ENCODE measurements around the gene KRT6A.
"Not testable (repeated sequence)": the region's sequence is repeated elsewhere in the genome, so short reads cannot be mapped to it uniquely, and the experiment has no call there.

Gene KRT6A

DNA sequence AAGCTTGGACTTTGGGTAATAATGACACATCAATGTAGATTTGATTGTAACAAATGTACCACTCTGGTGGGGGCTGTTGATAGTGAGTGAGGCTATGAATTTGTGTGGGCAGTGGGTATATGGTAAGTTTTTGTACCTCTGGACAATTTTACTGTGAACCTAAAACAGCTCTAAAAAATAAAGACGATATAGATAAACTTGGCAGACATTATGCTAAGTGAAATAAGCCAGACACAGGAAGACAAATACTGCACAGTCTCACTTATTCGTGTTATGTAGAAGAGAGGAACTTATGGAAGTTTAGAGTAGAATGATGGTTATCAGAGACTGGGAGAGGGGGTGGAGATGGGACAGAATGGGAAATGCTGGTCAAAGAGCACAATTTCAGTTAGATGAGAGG, 28.2 kb downstream of the KRT6A start:
- DNase-seq (ENCODE audit: low read depth): no peak

DNA sequence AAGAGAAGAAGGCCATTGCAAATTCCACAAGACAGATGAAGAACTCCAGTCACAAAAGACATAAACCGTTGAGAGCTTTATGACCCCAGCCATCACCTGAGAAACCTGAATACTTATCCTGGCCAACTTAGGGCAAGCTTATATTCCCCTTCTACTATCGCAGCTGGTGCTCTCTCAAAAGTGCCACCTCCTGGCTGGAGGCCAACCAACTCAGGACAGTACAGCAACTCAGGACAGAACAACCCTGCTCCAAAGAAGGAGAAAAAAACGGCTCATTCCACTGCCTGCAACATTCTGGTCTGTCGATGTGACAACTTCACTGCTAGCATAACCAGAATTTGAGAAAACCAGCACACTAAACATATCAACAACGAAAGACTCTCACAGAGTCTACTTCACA, 31.4 kb downstream of the KRT6A start:
- DNase-seq (ENCODE audit: low read depth): no peak

DNA sequence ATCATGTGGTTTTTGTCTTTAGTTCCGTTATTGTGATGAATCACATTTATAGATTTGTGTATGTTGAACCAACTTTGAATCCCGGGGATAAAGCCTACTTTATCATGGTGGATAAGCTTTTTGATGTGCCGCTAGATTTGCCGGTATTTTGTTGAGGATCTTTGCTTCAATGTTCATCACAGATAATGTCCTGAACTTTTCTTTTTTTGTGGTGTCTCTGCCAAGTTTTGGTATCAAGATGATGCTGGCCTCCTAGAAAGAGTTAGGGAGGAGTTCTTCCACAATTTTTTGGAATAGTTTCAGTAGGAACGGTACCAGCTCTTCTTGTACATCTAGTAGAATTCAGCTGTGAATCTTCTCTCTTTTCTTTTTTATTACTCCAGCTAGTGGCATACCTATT, 34.2 kb downstream of the KRT6A start:
- no peak for DNase-seq (ENCODE audit: low read depth)

DNA sequence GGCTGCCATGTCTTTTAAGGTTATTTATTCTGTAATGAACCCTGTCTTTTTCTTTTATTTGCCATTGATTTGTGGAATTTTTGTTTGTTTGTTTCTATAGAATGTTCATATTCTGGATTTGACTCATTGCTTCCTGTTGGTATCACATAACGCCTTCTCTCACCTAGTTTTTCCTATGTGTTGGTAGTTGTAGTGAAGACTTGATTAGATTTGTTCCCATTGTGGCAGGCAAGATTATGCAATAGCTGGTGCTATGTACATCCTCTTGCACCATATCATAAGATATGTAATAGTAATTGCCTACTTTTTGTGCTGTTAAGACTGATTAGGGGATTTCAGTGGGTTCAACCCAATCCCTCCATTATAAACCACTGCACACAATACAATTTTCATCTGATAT, 37.2 kb downstream of the KRT6A start:
- no peak for DNase-seq (ENCODE audit: low read depth)

DNA sequence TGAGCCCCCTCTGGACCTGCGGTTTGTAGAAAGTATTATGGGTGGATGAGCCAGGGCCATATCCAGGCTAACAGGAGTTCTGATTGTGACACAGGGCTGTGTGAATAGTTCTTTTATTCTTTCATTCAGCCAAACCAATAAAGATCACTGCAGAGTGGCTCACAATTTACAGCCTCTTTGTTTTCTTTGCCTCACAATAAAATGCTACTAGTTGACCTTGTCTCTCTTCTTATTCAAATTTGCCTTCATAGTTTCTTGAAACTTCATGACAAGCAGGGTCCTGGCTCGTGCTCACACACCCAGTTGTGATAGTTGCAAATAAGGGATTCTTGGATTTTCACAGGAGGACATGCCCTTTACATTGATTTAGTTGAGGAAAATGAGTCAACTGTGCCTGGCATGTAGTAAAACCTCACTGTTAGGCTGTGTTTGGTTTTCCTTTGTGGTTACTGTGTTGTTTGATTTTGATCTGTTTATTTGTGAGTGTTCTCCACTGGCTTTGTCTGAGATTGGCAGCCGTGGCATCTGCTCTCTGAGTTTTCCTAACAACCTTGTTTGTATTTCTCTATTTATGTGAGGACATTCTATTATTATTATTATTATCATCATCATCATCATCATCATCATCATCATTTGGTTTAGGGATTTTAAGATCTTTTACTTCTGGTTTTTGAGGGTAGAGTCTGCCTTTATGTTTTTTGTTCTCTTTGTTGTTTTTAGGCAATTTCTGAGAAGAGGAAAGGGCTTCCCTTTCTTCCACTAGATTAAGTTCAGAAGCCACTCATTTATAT, 38.5 kb downstream of the KRT6A start:
- DNase-seq (ENCODE audit: low read depth): no peak

DNA sequence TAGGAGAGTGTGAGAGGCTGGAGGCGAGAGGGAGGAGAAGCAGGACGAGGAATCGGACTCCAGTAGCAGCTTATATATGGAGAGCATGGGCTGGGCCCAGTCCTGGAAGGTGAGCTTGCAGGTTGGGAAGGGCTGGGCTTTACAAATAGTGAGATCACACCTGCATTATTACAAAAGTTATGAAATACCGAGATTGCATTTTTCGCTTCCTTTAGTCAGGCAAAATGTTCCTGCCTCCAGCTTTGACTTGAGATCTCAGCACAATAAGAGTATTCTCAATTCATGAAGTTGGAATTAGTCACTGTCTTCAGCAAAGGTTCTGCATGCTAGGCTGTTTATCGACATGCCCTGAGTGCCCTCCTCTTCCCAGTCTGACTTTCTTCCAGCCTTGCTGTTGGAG, 41.0 kb downstream of the KRT6A start, which contains the start of gene KRT6B:
TSS of gene KRT6B (minus strand) at position 46 of the 400 bp plus-strand sequence. CDS start 68 bp downstream, outside the sequence.
- no peak for DNase-seq (ENCODE audit: low read depth)

DNA sequence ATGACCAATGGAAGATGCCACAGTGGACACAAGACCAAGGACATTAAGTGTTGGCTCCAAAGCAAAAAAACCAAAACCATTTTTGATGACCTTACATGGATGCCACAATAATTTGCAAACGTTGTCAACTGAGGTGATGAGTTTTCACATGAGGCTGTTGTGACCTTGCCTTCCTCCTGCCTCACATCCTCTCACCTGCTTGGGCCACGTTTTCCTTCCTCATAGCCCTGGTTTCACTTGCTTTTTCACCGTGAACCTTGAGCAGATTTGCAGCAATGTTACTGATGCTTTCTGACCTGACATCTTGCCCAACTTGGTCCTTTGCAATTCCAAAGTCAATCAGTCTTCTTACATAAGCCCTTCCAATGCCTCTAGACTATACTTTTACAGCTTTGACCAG, 44.8 kb downstream of the KRT6A start:
- DNase-seq (ENCODE audit: low read depth): no peak

DNA sequence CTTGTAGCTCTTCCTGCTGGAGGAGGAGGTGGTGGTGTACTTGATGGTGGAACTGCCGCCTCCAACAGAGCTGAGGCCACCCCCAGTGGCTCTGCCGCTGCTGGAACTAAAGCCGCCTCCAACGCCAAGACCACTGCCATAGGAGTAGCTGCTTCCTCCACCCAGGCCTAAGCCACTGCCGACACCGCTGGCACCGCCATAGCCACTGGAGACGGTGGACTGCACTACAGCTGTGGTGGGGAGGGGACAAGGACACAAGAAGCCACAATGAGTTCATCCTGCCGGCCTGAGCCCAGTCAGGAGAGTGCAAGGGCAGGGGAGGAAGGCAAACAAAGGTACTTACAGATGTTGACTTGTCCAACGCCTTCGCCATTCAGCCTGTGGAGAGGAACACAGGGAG, 45.9 kb downstream of the KRT6A start:
- not testable (repeated sequence) for DNase-seq (ENCODE audit: low read depth)

DNA sequence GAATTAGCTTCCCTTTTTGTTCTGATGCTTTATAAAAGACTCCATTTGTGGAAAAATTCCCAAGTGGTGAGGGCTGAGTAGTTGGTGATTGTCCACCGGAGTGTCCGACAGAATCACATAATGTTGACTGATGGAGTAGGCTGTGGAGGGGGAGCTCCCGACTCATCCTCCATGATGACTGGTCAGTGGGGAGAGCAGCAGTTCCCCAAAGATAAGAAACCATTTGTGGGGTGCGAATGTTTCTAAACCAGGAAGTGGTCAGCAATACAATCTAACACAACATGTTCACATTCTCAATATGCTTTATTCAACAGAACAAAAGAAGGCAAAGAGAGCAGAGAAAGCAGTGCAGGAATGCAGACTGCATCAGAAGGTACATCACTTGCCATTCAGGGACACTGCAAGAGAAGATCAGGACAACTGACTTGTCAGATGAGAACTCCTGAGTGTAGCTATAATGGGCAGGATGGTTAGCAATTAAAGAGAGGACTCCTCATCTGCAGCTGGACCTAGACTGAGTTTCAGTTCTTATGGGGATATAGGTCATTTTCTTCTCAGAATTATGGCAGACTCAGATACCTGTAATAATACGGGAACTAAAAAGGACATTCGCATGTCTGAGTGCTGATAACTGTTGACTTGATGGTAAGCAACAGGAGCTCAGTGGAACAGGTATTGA, 46.6 kb downstream of the KRT6A start:
- DNase-seq (ENCODE audit: low read depth): no peak

DNA sequence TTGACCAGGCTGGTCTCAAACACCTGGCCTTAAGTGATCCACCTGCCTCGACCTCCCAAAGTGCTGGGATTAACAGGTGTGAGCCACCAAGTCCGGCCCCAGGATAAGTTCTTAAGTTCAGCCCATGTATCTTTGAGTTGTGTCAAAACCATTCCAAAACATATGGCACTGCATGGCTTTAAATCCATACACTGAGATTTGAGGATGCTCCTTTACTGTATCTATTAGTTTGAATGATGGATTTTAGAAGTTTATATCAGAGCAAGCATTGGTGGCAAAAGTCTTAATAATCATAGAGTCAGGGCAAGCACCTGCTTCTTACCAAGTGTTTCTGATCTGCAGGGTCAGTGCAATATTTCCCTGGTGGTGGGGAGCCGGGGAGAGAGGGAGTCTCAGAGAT, 47.2 kb downstream of the KRT6A start:
- DNase-seq (ENCODE audit: low read depth): no peak

DNA sequence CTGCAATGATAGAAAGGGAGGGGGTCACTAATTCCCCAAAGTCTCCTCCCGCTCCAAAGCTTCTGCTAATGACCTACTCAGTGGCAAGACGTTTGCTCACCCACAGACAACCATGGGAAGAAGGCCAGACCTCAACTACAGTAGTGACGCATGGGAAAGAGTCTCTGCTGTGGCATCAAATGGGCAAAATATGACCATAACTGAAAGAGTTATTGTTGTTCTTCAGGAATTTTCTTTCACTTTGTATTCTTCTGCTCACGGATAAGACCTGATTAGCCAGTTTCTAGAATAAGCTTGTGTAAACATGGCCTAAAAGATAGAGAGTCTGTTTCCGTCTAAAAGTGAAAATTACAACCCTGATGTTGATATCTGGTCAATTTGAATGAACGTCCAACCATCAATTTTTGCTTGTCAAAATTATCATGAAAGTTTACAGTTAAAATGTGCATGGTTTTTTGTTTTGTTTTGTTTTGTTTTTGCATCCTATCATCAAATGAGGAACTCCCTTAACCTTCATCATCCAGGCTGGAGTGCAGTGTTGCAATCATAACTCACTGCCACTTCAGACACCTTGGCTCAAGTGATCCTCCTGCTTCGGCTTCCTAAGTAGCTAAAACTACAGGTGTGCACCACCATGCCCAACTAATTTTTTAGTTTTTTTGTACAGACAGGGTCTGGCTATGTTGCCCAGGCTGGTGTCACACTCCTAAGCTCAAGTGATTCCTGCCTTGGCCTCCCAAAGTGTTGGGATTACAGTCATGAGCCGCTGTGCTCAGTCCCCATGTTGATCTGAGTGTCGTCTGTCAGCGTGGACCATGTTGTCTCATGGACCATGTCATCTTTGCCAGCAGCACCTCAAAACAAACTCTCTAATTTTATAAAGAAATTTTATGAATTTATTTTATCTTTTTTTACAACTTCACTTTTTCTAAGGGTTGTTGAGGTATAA, 48.1 kb downstream of the KRT6A start:
- DNase-seq (ENCODE audit: low read depth): no peak

DNA sequence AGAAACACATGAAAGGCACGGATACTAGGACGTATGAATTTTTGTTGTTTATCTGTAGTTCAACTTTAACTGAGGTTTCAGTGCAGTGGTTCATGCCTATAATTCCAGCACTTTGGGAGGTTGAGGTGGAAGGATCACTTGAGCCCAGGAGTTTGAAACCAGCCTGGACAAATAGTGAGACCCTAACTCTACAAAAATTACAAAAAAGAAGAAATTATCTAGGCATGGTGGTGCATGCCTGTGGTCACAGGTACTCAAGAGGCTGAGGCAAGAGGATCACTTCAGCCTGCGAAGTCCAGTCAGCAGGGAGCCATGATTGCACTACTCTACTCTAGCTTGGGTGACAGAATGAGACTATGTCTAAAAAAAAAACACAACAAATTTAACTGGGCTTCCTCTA, 49.1 kb downstream of the KRT6A start:
- no peak for DNase-seq (ENCODE audit: low read depth)

DNA sequence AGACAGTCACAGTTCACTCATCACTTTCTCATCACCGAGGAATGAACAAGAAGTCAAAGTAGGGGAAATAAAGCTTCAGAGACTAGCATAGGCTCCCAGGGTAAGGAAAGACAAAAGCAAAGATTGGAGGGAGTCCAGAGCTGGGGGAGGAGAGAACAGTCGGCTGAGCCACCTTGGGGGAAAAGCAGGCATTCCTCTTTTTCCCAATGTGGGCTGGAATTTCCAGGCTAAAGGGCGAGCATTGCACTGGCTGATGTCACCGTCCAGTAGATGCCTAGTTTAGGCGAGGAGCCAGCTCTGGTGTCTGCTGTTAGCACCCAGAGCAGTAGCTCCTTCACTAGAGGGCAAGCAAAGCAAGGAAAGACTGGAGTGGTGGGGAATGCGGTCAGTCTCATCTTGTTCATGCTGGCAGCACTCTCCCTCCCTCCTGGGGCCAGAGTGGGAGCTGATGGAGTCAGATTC, 50.4 kb downstream of the KRT6A start:
- peak; percentile 97 for DNase-seq (ENCODE audit: low read depth)

DNA sequence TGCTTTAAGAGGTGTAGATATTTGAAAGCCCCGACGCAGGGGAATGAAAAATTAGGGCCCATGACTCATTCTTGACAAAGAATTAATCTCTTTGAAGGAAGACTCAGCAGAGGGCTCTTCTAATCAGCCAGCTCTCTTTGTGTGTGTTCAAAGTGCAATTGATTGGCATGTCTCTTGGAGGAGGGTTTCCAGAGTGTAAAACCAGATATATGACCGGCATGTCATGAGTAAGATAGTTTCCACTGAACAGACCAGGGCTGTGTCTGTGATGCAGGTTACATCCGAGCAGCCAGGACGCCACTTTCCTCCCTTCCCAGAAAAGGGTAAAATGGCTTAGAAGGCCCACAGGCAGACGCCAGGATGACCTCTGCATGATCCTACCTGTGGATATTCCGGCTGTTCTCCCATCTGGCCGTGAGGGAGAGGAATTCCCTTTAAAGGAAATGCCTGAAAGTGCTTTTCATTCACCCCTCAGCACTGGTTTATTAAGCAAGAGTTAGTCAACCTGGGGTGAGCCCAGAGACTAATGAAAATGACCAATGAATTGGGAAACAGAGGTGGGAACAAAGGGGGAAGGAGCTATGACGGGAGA, 51.6 kb downstream of the KRT6A start:
- peak; percentile 56 for DNase-seq (ENCODE audit: low read depth)

DNA sequence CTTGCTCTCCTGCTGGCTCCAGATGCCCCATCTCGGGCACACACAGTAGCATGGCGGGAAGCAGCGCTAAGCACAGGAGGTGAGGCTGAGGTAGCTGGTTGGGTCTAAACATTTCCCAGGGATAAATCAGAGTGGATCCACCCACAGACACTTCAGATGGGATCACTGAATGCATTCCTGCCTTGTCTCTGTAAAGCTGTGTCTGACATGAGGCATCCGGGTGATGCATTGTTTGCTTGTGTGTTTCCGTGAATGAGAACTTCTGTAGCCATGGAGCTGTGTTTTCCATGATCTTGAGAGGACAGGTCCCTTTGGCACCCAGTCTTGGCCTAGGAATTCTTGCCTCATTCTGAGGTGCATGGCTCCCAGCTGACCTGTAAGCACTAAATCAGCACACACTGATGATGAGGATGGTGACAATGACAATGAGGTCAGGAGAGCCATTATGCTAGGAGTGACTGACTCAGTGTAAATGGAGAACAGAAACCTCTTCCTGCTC, 52.2 kb downstream of the KRT6A start:
- DNase-seq (ENCODE audit: low read depth): peak; percentile 85

DNA sequence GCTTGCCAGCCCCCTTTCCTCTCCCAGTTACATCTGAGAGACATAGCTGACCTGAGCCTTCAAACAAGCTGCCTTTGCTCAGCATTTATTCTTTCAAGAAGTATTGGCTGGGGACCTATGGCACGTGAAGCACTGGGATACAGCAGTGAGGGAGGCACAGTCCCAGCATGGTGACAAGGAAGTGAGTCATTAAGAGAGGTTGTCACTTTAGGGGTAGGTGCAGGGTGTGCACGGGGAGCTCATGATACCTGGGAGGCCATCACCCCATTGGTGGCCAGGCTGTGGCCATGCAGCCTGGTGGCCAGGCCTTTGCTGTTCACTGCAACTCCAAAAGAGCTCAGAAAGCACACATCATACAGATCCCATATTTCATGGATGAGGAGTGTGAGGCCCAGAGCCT, 53.2 kb downstream of the KRT6A start:
- no peak for DNase-seq (ENCODE audit: low read depth)

DNA sequence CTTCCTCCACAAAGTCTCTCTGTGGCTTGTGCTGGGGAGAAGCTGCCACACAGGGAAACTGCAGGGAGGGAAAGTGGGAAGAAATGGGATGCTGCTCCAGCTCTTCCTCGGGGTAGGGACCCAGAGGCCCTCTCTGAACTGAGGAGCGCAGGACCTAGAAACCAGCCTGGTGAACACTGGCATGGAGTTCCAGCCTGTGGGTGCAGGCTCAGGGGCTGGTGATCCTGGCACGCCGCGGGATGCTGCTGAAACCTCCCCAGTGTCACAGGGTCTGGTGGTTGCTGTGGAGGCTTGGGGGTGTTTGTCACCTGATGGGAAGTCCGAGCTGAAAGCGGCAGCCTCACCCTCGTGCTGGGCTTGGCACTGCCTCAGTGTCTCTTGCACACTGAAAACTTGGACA, 53.6 kb downstream of the KRT6A start:
- no peak for DNase-seq (ENCODE audit: low read depth)

DNA sequence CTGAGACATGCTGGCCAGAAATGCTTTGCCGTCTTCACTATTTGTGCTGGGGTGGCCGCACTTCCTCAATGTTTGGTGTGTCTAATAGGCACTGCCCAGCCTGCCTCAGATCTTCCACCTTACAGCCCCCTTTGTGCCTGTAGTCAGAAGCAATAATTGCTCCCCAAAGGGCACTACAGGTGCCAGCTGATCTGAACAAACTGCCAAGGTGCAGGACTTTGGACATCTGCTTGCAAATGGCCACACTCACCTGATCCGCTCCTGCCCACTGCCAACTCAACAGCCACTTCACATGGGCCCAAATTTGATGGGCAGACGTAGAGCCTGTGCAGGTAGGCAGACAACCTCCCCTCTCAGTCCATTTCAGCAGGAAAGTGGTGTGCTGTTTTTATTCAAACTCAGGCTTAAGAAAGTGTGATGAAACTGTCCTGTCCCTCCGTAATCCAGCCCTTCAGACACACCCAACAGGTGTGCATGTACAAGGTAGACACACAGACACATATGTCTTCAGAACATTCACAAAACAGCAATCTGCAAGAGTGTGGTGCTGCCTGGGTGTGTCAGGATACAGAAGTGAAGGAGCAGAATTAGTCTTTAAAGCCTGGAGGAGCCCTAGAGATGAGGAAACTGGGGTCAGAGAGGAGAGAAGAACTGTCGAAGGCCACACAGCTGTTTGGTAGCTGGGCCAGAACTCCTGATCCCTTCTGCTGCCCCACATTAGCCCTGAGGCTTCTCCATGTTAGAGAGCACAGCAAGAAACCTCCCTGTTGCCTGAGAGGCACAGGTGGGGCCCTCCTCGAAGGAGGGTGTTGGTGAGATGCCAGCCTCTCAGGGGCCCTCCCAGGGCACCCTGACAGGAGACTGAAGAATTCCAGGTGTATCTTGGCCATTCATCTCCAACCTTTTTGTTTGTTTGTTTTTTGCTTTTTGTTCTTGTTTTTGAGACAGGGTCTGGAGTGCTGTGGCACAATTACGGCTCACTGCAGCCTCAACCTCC, 54.5 kb downstream of the KRT6A start:
- no peak for DNase-seq (ENCODE audit: low read depth)

DNA sequence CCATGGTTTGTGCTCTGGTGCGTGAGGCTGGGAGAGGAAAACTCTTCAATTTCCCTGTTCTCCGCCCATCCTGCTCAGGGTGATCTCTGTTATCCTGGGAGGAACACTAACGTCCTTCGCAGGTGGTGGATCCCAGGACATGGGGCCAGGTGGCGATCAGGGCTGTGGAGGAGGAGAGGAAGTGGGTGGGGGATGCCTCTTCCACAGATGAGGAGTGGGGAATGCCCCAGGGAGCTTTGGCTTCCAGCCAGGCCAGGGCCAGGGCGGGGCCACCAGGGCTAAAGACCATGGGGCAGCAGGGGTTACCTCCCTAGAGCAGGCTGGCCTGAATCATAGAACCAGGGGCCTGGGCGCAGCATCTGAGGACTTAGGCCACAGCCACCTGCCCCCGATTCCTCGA, 55.5 kb downstream of the KRT6A start:
- no peak for DNase-seq (ENCODE audit: low read depth)
